CD1c-positive myeloid dendritic cell (primary cell): Measurements from ENCODE around the gene UVRAG.

ENCODE experiments used
- DNase-seq: peaks from one replicate; pipeline ENCODE4 v3.0.0-alpha.2; 2016; ENCODE audit errors: extremely low spot score

Gene UVRAG

GRCh38 chr11:76149713-76150112 is 334.7 kb downstream of the UVRAG start:
- DNase-seq, result no peak

- no peak for DNase-seq
Observed at GRCh38 chr11:76150141-76150540, 335.1 kb downstream of the UVRAG start.

- DNase-seq, result no peak
Observed at GRCh38 chr11:76151556-76152085, 336.6 kb downstream of the UVRAG start.

- peak; percentile 83 for DNase-seq
Observed at GRCh38 chr11:76152086-76152681, 337.2 kb downstream of the UVRAG start.

GRCh38 chr11:76152741-76153570 is 337.9 kb downstream of the UVRAG start:
- peak; percentile 12 for DNase-seq

- DNase-seq, result no peak
Observed at GRCh38 chr11:76153571-76153923, 338.5 kb downstream of the UVRAG start.

GRCh38 chr11:76155500-76156227 is 340.7 kb downstream of the UVRAG start:
- no peak for DNase-seq

GRCh38 chr11:76156971-76157427 is 342.0 kb downstream of the UVRAG start:
- DNase-seq, result no peak

GRCh38 chr11:76157891-76158290 is 342.9 kb downstream of the UVRAG start:
- no peak for DNase-seq

GRCh38 chr11:76158394-76159302 is 343.6 kb downstream of the UVRAG start:
- DNase-seq, result no peak

- no peak for DNase-seq
Observed at GRCh38 chr11:76159303-76159937, 344.4 kb downstream of the UVRAG start.

- no peak for DNase-seq
Observed at GRCh38 chr11:76159983-76160661, 345.1 kb downstream of the UVRAG start.

GRCh38 chr11:76160856-76161255 is 345.8 kb downstream of the UVRAG start:
- DNase-seq, result no peak

- DNase-seq, result no peak
Observed at GRCh38 chr11:76161261-76161961, 346.4 kb downstream of the UVRAG start.

GRCh38 chr11:76162336-76163288 is 347.6 kb downstream of the UVRAG start:
- no peak for DNase-seq

GRCh38 chr11:76163289-76163880 is 348.4 kb downstream of the UVRAG start:
- no peak for DNase-seq

- no peak for DNase-seq
Observed at GRCh38 chr11:76164081-76164480, 349.1 kb downstream of the UVRAG start.
